C1 segment of cervical spinal cord (tissue), 14 donors: ENCODE data around the gene MED6.

ENCODE experiments used
- DNase-seq, 14 donors: peaks; one replicate each; lab custom pipeline; 2025; lab: John Stamatoyannopoulos, UW

Gene MED6

GRCh38 chr14:70599345-70599744 is 1.1 kb downstream of the MED6 start:
- no peak for DNase-seq

GRCh38 chr14:70597731-70598130 is 2.7 kb downstream of the MED6 start:
- no peak for DNase-seq

GRCh38 chr14:70595443-70596185 is 4.8 kb downstream of the MED6 start:
- DNase-seq: no peak

- no peak for DNase-seq
Observed at GRCh38 chr14:70594461-70594860, 6.0 kb downstream of the MED6 start.

- DNase-seq: no peak
Observed at GRCh38 chr14:70585231-70585630, 15.2 kb downstream of the MED6 start.

GRCh38 chr14:70576891-70577290 is 23.6 kb downstream of the MED6 start:
- DNase-seq: no peak

GRCh38 chr14:70573050-70573449 is 27.4 kb downstream of the MED6 start:
- no peak for DNase-seq

GRCh38 chr14:70571139-70571538 is 29.3 kb downstream of the MED6 start:
- no peak for DNase-seq

GRCh38 chr14:70567791-70568190 is 32.7 kb downstream of the MED6 start:
- no peak for DNase-seq

GRCh38 chr14:70563869-70564268 is 36.6 kb downstream of the MED6 start:
- no peak for DNase-seq

- no peak for DNase-seq
Observed at GRCh38 chr14:70563417-70563816, 37.0 kb downstream of the MED6 start.

- DNase-seq: no peak
Observed at GRCh38 chr14:70558356-70558755, 42.1 kb downstream of the MED6 start.

GRCh38 chr14:70555890-70556289 is 44.6 kb downstream of the MED6 start:
- no peak for DNase-seq

- DNase-seq: no peak
Observed at GRCh38 chr14:70538087-70538486, 62.4 kb downstream of the MED6 start.

- no peak for DNase-seq
Observed at GRCh38 chr14:70536830-70537229, 63.6 kb downstream of the MED6 start.

- no peak for DNase-seq
Observed at GRCh38 chr14:70534904-70535303, 65.6 kb downstream of the MED6 start, which contains the start of gene ADAM20. Gene ADAM20, minus strand, starts transcription at chr14:70535004. Its CDS starts 10,247 bp downstream, at chr14:70524757.
